Measurements from ENCODE around the gene GLOD4.

- TF ChIP-seq CTCF (IDR thresholded peaks at IDR 0.05) (no peak), POLR2A (IDR thresholded peaks at IDR 0.05) (no peak)
Measured at GRCh38 chr17:812638-813204, 30.6 kb upstream of the GLOD4 start.

Measured in tibial nerve (tissue), 3 donors.